DMS53 treated with DMSO at 0.1 percent for 48 hours (cell line): Measurements from ENCODE around the gene TRAPPC6A.

Experiments used
- DNase-seq: peaks from one replicate; lab custom pipeline; 2025; ENCODE audit not compliant: unreplicated experiment; lab: John Stamatoyannopoulos, UW

TRAPPC6A gene, protein sequence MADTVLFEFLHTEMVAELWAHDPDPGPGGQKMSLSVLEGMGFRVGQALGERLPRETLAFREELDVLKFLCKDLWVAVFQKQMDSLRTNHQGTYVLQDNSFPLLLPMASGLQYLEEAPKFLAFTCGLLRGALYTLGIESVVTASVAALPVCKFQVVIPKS

GRCh38 chr19:45177817-45178261, at the start of gene TRAPPC6A:
TSS of gene TRAPPC6A (minus strand) at chr19:45178237. CDS start at chr19:45178218, 19 bp downstream.
- peak; percentile 17 for DNase-seq

DNA sequence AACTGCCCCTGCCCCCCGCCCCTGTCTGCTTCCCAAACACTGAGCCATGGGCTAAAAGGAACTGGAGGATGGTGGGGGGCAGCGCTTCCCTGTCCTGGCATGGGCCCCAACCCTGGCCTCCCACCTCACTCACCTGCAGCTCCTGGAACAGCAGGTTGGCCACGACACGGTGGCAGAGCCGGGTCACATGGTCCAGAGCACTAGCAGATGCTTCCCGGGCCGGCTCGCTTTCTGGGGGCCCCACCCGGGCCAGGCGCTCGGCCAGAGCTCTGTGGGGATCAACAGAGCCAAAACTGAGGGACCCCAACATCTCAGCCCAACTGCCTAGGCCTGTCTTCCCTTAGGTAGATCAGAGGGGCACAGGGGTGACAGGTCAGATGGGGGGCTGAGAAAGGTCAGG, 46.6 kb upstream of the TRAPPC6A start:
- no peak for DNase-seq

GRCh38 chr19:45223879-45224278, 45.8 kb upstream of the TRAPPC6A start:
- no peak for DNase-seq

- no peak for DNase-seq
Observed at GRCh38 chr19:45222724-45223123, 44.7 kb upstream of the TRAPPC6A start.

GRCh38 chr19:45218911-45219743, 41.1 kb upstream of the TRAPPC6A start:
- DNase-seq = no peak

DNA sequence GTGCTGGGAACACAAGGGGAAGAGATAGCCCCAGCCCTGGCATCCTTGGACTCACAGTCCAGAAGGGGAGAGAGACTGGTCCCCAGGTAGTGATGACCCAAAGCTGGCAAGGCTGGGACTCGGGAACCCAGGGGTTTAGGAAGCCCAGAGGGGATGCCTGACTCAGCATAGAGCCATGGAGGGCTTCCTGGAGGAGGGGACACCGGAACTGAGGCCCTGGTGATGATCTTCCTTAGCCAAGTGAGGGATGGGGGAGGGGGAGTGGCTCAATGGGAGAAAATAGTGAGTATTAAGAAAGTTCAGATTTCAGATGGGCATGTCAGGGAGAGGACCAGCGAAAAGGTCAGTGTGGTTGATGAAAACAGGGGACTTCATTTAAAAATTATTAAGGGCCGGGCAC, 40.4 kb upstream of the TRAPPC6A start:
- DNase-seq = no peak

GRCh38 chr19:45217957-45218334, 39.9 kb upstream of the TRAPPC6A start:
- no peak for DNase-seq

GRCh38 chr19:45217193-45217956, 39.3 kb upstream of the TRAPPC6A start:
- no peak for DNase-seq

DNA sequence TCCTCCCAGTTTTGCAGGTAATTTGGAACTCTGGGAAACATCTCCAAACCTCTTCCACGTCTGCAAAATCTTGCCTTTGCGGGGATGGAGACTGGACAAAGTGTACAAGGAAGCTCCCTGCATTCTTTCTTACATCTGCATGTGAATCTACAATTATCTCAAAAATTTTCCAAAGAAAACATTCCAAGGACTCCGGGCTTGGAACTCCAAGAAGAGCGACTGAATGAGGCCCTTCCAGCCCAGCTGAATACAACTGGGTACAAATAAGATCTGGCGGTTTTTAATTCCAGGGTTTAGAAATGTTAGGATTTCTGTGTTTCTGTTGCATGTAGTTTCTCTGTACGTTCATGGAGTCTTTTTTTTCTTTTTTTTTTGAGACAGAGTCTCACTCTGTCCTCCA, 38.6 kb upstream of the TRAPPC6A start:
- DNase-seq = no peak

GRCh38 chr19:45215391-45216191, 37.6 kb upstream of the TRAPPC6A start:
- no peak for DNase-seq

GRCh38 chr19:45213031-45213430, 35.0 kb upstream of the TRAPPC6A start:
- no peak for DNase-seq

DNA sequence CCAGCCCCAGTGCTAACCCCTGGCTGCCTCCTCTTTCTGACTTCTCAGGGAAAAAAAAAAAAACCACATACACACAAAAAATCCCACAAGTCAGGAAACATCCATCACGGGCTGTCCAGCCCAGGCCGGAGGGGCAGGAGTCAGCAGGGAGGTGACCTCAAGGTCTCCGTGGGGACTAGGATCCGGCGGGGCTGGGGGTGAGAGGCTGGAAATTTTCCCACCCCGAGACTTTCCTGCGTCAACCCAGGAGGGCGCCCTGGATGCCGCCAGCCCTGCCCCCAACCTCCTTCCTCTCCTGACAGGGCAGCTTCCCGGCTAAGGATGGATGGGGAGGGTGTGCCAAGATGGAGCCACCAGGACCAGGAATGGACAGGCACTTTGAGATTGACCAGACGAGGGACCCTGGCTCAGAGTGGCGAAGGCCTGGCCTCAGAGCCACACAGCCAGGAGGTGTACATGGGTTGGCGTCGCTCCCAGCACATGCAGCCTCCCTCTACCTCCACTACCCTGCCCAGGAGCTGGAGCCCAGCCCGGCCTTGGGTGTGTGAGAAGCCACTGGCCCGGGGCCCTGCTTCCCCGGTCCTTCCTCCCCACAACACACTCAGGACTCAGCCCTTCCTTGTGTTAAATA, 33.8 kb upstream of the TRAPPC6A start:
- DNase-seq = no peak

DNA sequence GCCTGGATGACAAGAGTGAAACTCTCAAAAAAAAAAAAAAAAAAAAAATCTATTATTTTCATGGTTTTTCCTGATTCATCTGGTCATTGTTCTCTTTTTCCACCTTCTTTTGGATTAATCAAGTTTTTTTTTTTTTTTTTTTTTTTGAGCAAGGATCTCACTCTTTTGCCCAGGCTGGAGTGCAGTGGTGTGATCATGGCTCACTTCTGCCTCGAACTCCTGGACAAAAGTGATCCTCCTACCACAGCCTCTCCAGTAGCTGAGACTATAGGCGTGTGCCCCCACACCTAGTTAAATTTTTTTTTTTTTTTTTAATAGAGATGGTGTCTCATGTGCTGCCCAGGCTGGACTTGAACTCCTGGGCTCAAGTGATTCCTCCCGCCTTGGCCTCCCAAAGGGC, 28.3 kb upstream of the TRAPPC6A start:
- no peak for DNase-seq

DNA sequence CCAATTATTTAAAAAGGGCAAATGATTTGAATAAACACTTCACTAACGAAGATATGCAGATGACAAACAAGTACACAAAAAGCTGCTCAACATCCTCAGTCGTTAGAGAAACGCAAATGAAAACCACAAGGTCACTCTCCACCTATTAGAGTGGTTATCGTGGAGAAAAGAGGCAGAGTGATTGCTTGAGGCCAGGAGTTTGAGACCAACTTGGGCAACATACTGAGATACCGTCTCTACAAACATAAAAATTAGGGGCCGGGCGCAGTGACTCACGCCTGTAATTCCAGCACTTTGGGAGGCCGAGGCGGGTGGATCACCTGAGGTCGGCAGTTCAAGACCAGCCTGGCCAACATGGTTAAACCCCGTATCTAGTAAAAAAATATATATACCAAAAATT, 27.8 kb upstream of the TRAPPC6A start:
- no peak for DNase-seq

DNA sequence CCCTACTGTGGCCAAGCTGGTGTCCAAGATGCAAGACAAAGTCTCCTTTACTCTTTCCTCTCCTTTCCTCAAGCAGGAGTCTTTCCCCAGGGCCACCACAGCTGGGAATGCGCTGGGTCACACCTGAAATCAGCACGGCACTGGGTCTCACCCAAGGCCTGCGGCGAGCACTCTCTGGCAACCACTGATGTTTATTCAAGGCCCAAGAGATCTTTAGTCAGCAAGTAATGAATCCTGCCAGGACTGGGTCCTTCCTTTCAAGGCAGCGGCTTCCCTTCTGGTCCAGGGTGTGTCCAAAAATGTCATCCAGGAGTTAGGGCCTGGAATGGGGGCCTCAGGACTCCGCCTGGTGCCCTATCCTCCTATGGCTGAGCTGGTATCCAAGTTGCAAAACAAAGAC, 24.6 kb upstream of the TRAPPC6A start:
- DNase-seq = no peak

GRCh38 chr19:45200568-45200967, 22.5 kb upstream of the TRAPPC6A start:
- DNase-seq = no peak

DNA sequence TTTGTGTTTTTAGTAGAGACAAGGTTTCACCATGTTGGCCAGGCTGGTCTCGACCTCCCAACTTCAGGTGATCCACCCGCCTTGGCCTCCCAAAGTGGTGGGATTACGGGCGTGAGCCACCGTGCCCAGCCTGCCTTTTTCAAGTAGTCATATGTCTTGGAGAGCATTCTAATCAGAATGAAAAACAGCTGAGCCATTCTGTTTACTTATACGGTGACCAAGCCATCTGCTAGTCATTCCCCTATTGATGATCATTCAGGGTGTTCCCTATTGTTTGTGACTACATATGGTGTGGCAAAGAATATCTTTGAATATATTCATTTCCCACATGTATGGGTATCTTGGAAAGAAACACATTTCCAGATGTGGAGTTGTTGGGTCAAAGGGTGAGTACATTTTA, 17.7 kb upstream of the TRAPPC6A start:
- no peak for DNase-seq

GRCh38 chr19:45191375-45191774, 13.3 kb upstream of the TRAPPC6A start:
- DNase-seq = no peak

- no peak for DNase-seq
Observed at GRCh38 chr19:45189971-45190370, 11.9 kb upstream of the TRAPPC6A start.

DNA sequence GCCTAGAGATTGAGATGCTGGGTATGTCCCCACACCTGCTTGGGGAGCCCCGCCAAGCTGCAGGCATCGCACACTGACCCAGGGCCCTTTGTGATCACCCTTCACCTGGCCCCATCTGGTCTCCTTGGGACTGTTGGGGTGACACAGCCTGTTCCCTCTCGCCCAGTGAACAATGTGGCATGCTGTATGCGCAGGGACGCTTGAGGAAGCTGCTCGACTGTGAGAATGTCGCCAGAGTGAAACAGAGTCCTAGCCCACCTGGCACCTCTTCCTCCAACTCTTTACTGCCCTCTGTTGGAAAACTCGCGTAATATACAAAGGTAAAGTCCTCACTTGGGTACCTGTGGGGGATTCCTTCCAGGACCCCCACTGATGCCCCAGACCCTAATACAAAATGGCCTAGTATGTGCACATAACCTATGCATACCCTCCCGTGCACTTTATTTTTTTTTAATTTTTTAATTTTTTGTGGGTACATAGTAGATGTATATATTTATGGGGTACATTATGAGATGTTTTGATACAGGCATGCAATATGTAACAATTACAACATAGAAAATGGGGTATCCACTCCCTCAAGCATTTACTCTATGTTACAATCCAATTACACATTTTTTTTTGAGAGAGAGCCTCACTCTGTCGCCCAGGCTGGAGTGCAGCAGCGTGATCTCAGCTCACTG, 9.5 kb upstream of the TRAPPC6A start:
- DNase-seq = no peak
